T-cell (primary cell): ENCODE results near the gene ARL8A. TPM values are rescaled to one million over a fixed set of nuclear protein-coding genes. Genes with fewer than 3 reads are reported as not detected.
A peak's percentile ranks its signal among the peaks of the same experiment; 100 is the strongest.

Source experiments
- ATAC-seq, 4 experiments: fragments of 200-7000 bp in 3 of 4; fragments of 150-1000 bp in 1 of 4; cut with Tn5 transposase; replicated peaks in 1 of 4; 1 replicate in 3 of 4; 2 replicates in 1 of 4; pipeline ENCODE4 v1.10.0; 2021; ENCODE audit warnings: moderate library complexity in 3 of 4, mild to moderate bottlenecking in 2 of 4, moderate number of reproducible peaks in 1 of 4
- CTCF ChIA-PET, 2 donors: fragments of 300-600 bp; sonication (Branson Sonifier 250); formaldehyde crosslinking; loops; one replicate each; lab custom pipeline; 2022; ENCODE audit warnings: antibody characterized with exemption in 2 of 2; lab: Charles Lee
- POLR2A ChIA-PET, 2 donors: fragments of 300-600 bp; sonication (Branson Sonifier 250); formaldehyde crosslinking; loops; one replicate each; lab custom pipeline; 2022; ENCODE audit warnings: antibody characterized with exemption in 2 of 2; lab: Charles Lee
- DNase-seq, 35 experiments: peaks; one replicate each; pipeline versions ENCODE4 v3.0.0 to v3.0.0-alpha.2; 2013 to 2023
- H3K27ac ChIP-seq: one replicate; pipeline ENCODE4 v1.5.1; 2013; ENCODE audit warnings: low read length
- H3K27me3 ChIP-seq, 2 experiments: replicated peaks in 1 of 2; 1 replicate in 1 of 2; 2 replicates in 1 of 2; pipeline versions ENCODE4 v1.6.1 to v1.7.0; 2013; ENCODE audit warnings: low read length in 1 of 2, mixed read lengths in 1 of 2; ENCODE audit not compliant: control insufficient read depth in 2 of 2, insufficient read depth in 2 of 2; ENCODE audit errors: extremely low read depth in 1 of 2
- H3K36me3 ChIP-seq, 2 donors: 1 replicate in 1 of 2; 2 replicates in 1 of 2; pipeline versions ENCODE4 v1.6.1 to v1.7.0; 2013; ENCODE audit warnings: low read length in 1 of 2; ENCODE audit not compliant: control insufficient read depth in 2 of 2, insufficient read depth in 1 of 2; ENCODE audit errors: extremely low read depth in 1 of 2
- H3K4me1 ChIP-seq, 2 experiments: 1 replicate in 1 of 2; 2 replicates in 1 of 2; pipeline versions ENCODE4 v1.6.1 to v1.7.0; 2013; ENCODE audit warnings: low read length in 2 of 2, mixed read lengths in 1 of 2; ENCODE audit not compliant: insufficient read depth in 2 of 2, control insufficient read depth in 1 of 2; ENCODE audit errors: extremely low read depth in 1 of 2
- H3K4me3 ChIP-seq, 2 donors: 1 replicate in 1 of 2; 2 replicates in 1 of 2; pipeline versions ENCODE4 v1.5.1 to v1.7.0; 2013; ENCODE audit warnings: mild to moderate bottlenecking in 2 of 2, low read length in 1 of 2, moderate library complexity in 1 of 2; ENCODE audit not compliant: control insufficient read depth in 1 of 2; ENCODE audit errors: extremely low read depth in 1 of 2
- H3K9me3 ChIP-seq: 2 replicates; pipeline ENCODE4 v1.7.0; 2013
- H3K27ac Mint-ChIP-seq, 2 donors: one replicate each; pipeline ENCODE4 v1.8.0; 2020 to 2021; ENCODE audit warnings: mild to moderate bottlenecking in 2 of 2, mixed read lengths in 2 of 2
- H3K27me3 Mint-ChIP-seq, 2 donors: one replicate each; pipeline ENCODE4 v1.8.0; 2021 to 2022; ENCODE audit warnings: mixed read lengths in 2 of 2
- H3K36me3 Mint-ChIP-seq: one replicate; pipeline ENCODE4 v1.8.0; 2021; ENCODE audit warnings: mixed read lengths
- H3K4me1 Mint-ChIP-seq, 3 donors: one replicate each; pipeline ENCODE4 v1.8.0; 2020 to 2022; ENCODE audit warnings: mixed read lengths in 3 of 3, mild to moderate bottlenecking in 1 of 3
- H3K4me3 Mint-ChIP-seq, 3 donors: one replicate each; pipeline ENCODE4 v1.8.0; 2020 to 2022; ENCODE audit warnings: mild to moderate bottlenecking in 3 of 3, mixed read lengths in 3 of 3, moderate library complexity in 3 of 3
- H3K9me3 Mint-ChIP-seq, 3 donors: one replicate each; pipeline ENCODE4 v1.8.0; 2020 to 2022; ENCODE audit warnings: mixed read lengths in 3 of 3
- WGBS: methylation state at CpG from one replicate; pipeline ENCODE4 v1.1.5; 2013; ENCODE audit warnings: missing lambda C conversion rate; ENCODE audit not compliant: insufficient coverage; 5-methylcytosine and 5-hydroxymethylcytosine counted together
- total RNA-seq, 35 experiments: library from RNA in 6 of 35; stranded (reverse) in 6 of 35; fragments of 120-200 nt in 1 of 35; gene quantifications; one replicate each; pipeline versions ENCODE4 v1.2.1 to v1.2.4 and lab custom pipeline; 2013 to 2026

Gene ARL8A
- total RNA-seq, 5 donors from 2014 or later (not counting 1 experiment from before 2014, with no cell fraction given) = 37.8 to 70.2 (median 50.9) TPM

GRCh38 chr1:202163281-202164270 lies 19.0 kb upstream of the ARL8A start:
- 71% methylated on average over 6 of the region's 12 CpGs for WGBS

GRCh38 chr1:202162418-202163280 lies 18.1 kb upstream of the ARL8A start:
- POLR2A ChIA-PET = interaction anchor here (0.6 to 1.0 kb wide), 3 partner anchors 8 to 298 kb away, joined by 3 to 7 read pairs (median 4); no protein-coding TSS in a partner anchor
- 14% methylated on average over 5 of the region's 15 CpGs for WGBS
- Mint-ChIP-seq H3K36me3 (peaks cover under 1% of the 10 kb centered on the region), H3K4me3 (peak overlapping the region; percentile 53 to 92 (median 92)), H3K27me3 (no peaks in the 10 kb centered on the region), H3K9me3 (no peaks in the 10 kb centered on the region), H3K27ac (peak overlapping the region; percentile 86 to 99), H3K4me1 (peaks cover 82 to 93% (median 83%) of the 10 kb centered on the region in 3 donors)
- Histone ChIP-seq H3K27me3 (no peaks in the 10 kb centered on the region), H3K4me3 (peak overlapping the region; percentile 3 to 19), H3K9me3 (no peaks in the 10 kb centered on the region), H3K27ac (peak overlapping the region; percentile 95), H3K4me1 (peaks cover 63 to 92% of the 10 kb centered on the region in 2 experiments), H3K36me3 (peaks cover 0 to 7% of the 10 kb centered on the region in 2 donors)
- DNase-seq = peak in 1 of 35 experiments; percentile 55
- CTCF ChIA-PET = interaction anchor here (0.6 to 1.8 kb wide), 3 partner anchors 8 to 78 kb away, joined by 5 to 9 read pairs (median 6); no protein-coding TSS in a partner anchor
- no peak for ATAC-seq

More at GRCh38 chr1:202163281-202164270, 19.0 kb upstream of the ARL8A start:
- POLR2A ChIA-PET = interaction anchor here in 1 of 2 donors (0.6 to 1.0 kb wide), 2 partner anchors 9 to 299 kb away, joined by 3 to 7 read pairs; no protein-coding TSS in a partner anchor
- Mint-ChIP-seq H3K27ac (no peak overlapping the region), H3K9me3 (no peaks in the 10 kb centered on the region), H3K36me3 (no peaks in the 10 kb centered on the region), H3K4me3 (peak overlapping the region in 1 of 3 donors; percentile 92), H3K27me3 (no peaks in the 10 kb centered on the region), H3K4me1 (peaks cover 73 to 84% (median 74%) of the 10 kb centered on the region in 3 donors)
- no peaks in the 10 kb centered on the region for H3K27me3 ChIP-seq
- no peak for DNase-seq
- ATAC-seq = no peak
- no peaks in the 10 kb centered on the region for H3K9me3 ChIP-seq
- peak overlapping the region; percentile 95 for H3K27ac ChIP-seq
- peak overlapping the region in 1 of 2 donors; percentile 19 for H3K4me3 ChIP-seq
- no peaks in the 10 kb centered on the region for H3K36me3 ChIP-seq
- CTCF ChIA-PET = interaction anchor here (0.6 to 1.8 kb wide), 3 partner anchors 9 to 1498 kb away, joined by 5 to 9 read pairs (median 6); no protein-coding TSS in a partner anchor
- H3K4me1 ChIP-seq = peaks cover 58 to 83% of the 10 kb centered on the region in 2 experiments

GRCh38 chr1:202162047-202162417 lies 17.5 kb upstream of the ARL8A start:
- Histone ChIP-seq H3K4me1 (peaks cover 63 to 98% of the 10 kb centered on the region in 2 experiments), H3K9me3 (no peaks in the 10 kb centered on the region), H3K27ac (peak overlapping the region; percentile 95), H3K27me3 (no peaks in the 10 kb centered on the region), H3K4me3 (peak overlapping the region; percentile 19 to 95), H3K36me3 (peaks cover 2 to 13% of the 10 kb centered on the region in 2 donors)
- Mint-ChIP-seq H3K27me3 (no peaks in the 10 kb centered on the region), H3K4me1 (peaks cover 84 to 95% (median 86%) of the 10 kb centered on the region in 3 donors), H3K4me3 (peak overlapping the region; percentile 90 to 92 (median 92)), H3K27ac (peak overlapping the region; percentile 82 to 99), H3K36me3 (peaks cover 3% of the 10 kb centered on the region), H3K9me3 (no peaks in the 10 kb centered on the region)
- ATAC-seq = peak in 2 of 4 experiments; percentile 4 to 13
- ChIA-PET CTCF (no interaction called here), POLR2A (interaction anchor here in 1 of 2 donors (0.6 kb wide), 1 partner anchor 38 kb away, joined by 4 read pairs; no protein-coding TSS in a partner anchor)
- no CpG with 5 or more reads among the region's 4 CpGs for WGBS
- DNase-seq = peak in 4 of 35 experiments; percentile 11 to 59 (median 34)

- Histone ChIP-seq H3K4me1 (peaks cover 64 to 100% of the 10 kb centered on the region in 2 experiments), H3K9me3 (no peaks in the 10 kb centered on the region), H3K36me3 (peaks cover 4 to 19% of the 10 kb centered on the region in 2 donors), H3K4me3 (peak overlapping the region; percentile 72 to 95), H3K27me3 (no peaks in the 10 kb centered on the region), H3K27ac (peak overlapping the region; percentile 95)
- Mint-ChIP-seq H3K27ac (peak overlapping the region; percentile 99), H3K4me3 (peak overlapping the region; percentile 90 to 92 (median 92)), H3K36me3 (peaks cover 3% of the 10 kb centered on the region), H3K9me3 (no peaks in the 10 kb centered on the region), H3K4me1 (peaks cover 84 to 95% (median 88%) of the 10 kb centered on the region in 3 donors), H3K27me3 (no peaks in the 10 kb centered on the region)
- ChIA-PET CTCF (no interaction called here), POLR2A (interaction anchor here in 1 of 2 donors (0.6 kb wide), 1 partner anchor 39 kb away, joined by 4 read pairs; no protein-coding TSS in a partner anchor)
- ATAC-seq (no peak), DNase-seq (no peak)
- WGBS = 13% methylated on average over 11 of the region's 22 CpGs
Measured at GRCh38 chr1:202161151-202162046, 16.9 kb upstream of the ARL8A start.

- Mint-ChIP-seq H3K4me3 (peak within 1 kb of the TSS; percentile 90 to 92 (median 92)), H3K9me3 (no peaks in the 10 kb centered on the region), H3K27me3 (no peaks in the 10 kb centered on the region), H3K4me1 (peaks cover 90 to 94% (median 91%) of the 10 kb centered on the region in 3 donors), H3K27ac (peak within 1 kb of the TSS; percentile 99), H3K36me3 (peaks cover 4% of the 10 kb centered on the region)
- Histone ChIP-seq H3K27me3 (no peaks in the 10 kb centered on the region), H3K9me3 (no peaks in the 10 kb centered on the region), H3K4me1 (peaks cover 59 to 98% of the 10 kb centered on the region in 2 experiments), H3K27ac (peak within 1 kb of the TSS; percentile 95), H3K4me3 (peak within 1 kb of the TSS; percentile 72 to 95), H3K36me3 (peaks cover 7 to 28% of the 10 kb centered on the region in 2 donors)
- ATAC-seq (peak; percentile 71 to 75 (median 72)), DNase-seq (peak; percentile 57 to 86 (median 78))
- CTCF ChIA-PET = interaction anchor here (0.5 to 1.6 kb wide), 7 partner anchors 9 to 181 kb away, joined by 3 to 9 read pairs (median 4); partner anchors contain the start of gene UBE2T (in 1 of the 2)
- 2% methylated on average over 14 of the region's 17 CpGs for WGBS
- POLR2A ChIA-PET = interaction anchor here in 1 of 2 donors (1.2 kb wide), 1 partner anchor 13 kb away, joined by 3 read pairs; no protein-coding TSS in a partner anchor
Measured at GRCh38 chr1:202160377-202160940, 15.9 kb upstream of the ARL8A start, which contains the start of gene PTPN7. Gene PTPN7 (minus strand): TSS chr1:202160602. CDS start chr1:202159402, 1,200 bp downstream.
